Fibroblast of lung (primary cell): ENCODE measurements around the gene GFER. TPM values are rescaled to one million over a fixed set of nuclear protein-coding genes. Genes with fewer than 3 reads are reported as not detected.
A peak's percentile ranks its signal among the peaks of the same experiment; 100 is the strongest.

Source experiments
- DNase-seq, 2 donors: peaks; one replicate each; pipeline versions ENCODE4 v3.0.0 to v3.0.0-alpha.2; 2010; ENCODE audit warnings: low read depth in 2 of 2
- H2AFZ ChIP-seq: 2 replicates; pipeline ENCODE4 v1.5.1; 2012; ENCODE audit warnings: low read length, control low read depth, inconsistent platforms
- H3K27ac ChIP-seq: 2 replicates; pipeline ENCODE4 v1.5.1; 2011; ENCODE audit warnings: low read length, control low read depth; ENCODE audit not compliant: insufficient read depth
- H3K27me3 ChIP-seq: 2 replicates; pipeline ENCODE4 v1.5.1; 2011; ENCODE audit warnings: mild to moderate bottlenecking, low read length; ENCODE audit not compliant: control insufficient read depth, insufficient read depth
- H3K36me3 ChIP-seq: 2 replicates; pipeline ENCODE4 v1.5.1; 2011; ENCODE audit warnings: low read length; ENCODE audit not compliant: control insufficient read depth, insufficient read depth
- H3K4me1 ChIP-seq: 2 replicates; pipeline ENCODE4 v1.5.1; 2011; ENCODE audit warnings: low read length; ENCODE audit not compliant: control insufficient read depth, insufficient read depth; ENCODE audit errors: extremely low read depth
- H3K4me2 ChIP-seq: 2 replicates; pipeline ENCODE4 v1.5.1; 2011; ENCODE audit warnings: low read length, control low read depth; ENCODE audit not compliant: insufficient read depth; ENCODE audit errors: extremely low read depth
- H3K4me3 ChIP-seq, 4 experiments: fragments of 200-600 bp in 1 of 4; sonication (generic) in 1 of 4; replicated peaks in 1 of 4; 2 replicates each; pipeline ENCODE4 v1.5.1; 2011 to 2016; ENCODE audit warnings: low read length in 4 of 4, low read depth in 3 of 4, mild to moderate bottlenecking in 3 of 4, control low read depth in 2 of 4, inconsistent platforms in 1 of 4, mixed read lengths in 1 of 4; ENCODE audit not compliant: insufficient read depth in 1 of 4; ENCODE audit errors: control extremely low read depth in 1 of 4
- H3K79me2 ChIP-seq: 2 replicates; pipeline ENCODE4 v1.5.1; 2012; ENCODE audit warnings: mild to moderate bottlenecking, low read length, inconsistent platforms; ENCODE audit not compliant: control insufficient read depth, insufficient read depth
- H3K9ac ChIP-seq: 2 replicates; pipeline ENCODE4 v1.5.1; 2011; ENCODE audit warnings: mild to moderate bottlenecking, low read length, control low read depth; ENCODE audit not compliant: insufficient read depth
- H3K9me3 ChIP-seq: 2 replicates; pipeline ENCODE4 v1.5.1; 2012; ENCODE audit warnings: low read depth, low read length; ENCODE audit not compliant: control insufficient read depth, insufficient read depth
- H4K20me1 ChIP-seq: 2 replicates; pipeline ENCODE4 v1.5.1; 2011; ENCODE audit warnings: low read length; ENCODE audit not compliant: control insufficient read depth, insufficient read depth; ENCODE audit errors: extremely low read depth
- CTCF ChIP-seq, 2 donors: IDR thresholded peaks in 1 of 2; conservative IDR thresholded peaks in 1 of 2; 1 replicate in 1 of 2; 2 replicates in 1 of 2; pipeline ENCODE4 v1.5.1; 2011 to 2012; ENCODE audit warnings: low read length in 2 of 2, control low read depth in 1 of 2, inconsistent platforms in 1 of 2, low read depth in 1 of 2, mild to moderate bottlenecking in 1 of 2
- EZH2 ChIP-seq: IDR thresholded peaks from 2 replicates; pipeline ENCODE4 v1.5.1; 2012; ENCODE audit warnings: low read length, control low read depth, mild to moderate bottlenecking; ENCODE audit errors: missing control alignments
- polyA plus RNA-seq, 2 donors: library from polyadenylated mRNA; depleted of rRNA in 1 of 2; stranded (reverse) in 1 of 2; unstranded in 1 of 2; fragments of >200 nt; gene quantifications; 2 replicates each; pipeline ENCODE4 v1.2.1, GENCODE V29; 2011 to 2012; ENCODE audit warnings: missing spikeins in 1 of 2
- total RNA-seq: library from RNA; depleted of rRNA; stranded (reverse); fragments of >200 nt; gene quantifications from 2 replicates; pipeline ENCODE4 v1.2.1, GENCODE V29; 2014

Gene GFER
- total and polyA plus RNA-seq, 2 donors (not counting 1 experiment from before 2014, with no cell fraction given), result 7.5 to 13.2 TPM

GRCh38 chr16:1991135-1991551 lies 7.2 kb downstream of the GFER start:
- no peak overlapping the region for H2AFZ ChIP-seq
- H3K36me3 ChIP-seq, result peaks cover 9% of the 10 kb centered on the region
- H3K4me2 ChIP-seq, result peak overlapping the region; percentile 25

DNA sequence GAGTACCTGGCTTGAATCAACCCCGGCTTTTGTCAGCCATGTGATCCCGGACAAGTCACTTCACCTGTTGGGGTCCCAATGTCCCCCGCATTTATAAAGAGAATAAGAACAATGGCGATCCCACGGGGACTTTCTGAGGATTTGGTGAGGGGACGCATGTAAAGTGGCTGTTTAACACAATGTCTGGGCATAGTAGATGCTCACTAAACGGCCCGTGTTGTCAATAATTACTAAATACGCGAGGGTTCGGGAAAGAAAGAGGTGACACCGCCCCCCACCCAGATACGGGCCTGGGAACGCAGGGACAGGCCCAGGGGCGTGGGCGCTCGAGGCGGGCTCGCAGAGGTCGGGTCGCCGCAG lies 7.6 kb downstream of the GFER start:
- H3K4me3 ChIP-seq, result peak overlapping the region in 3 of 4 experiments; percentile 13 to 36 (median 15)
- peak overlapping the region; percentile 68 for H3K4me2 ChIP-seq
- peaks cover 5% of the 10 kb centered on the region for H3K36me3 ChIP-seq
- peaks cover 7% of the 10 kb centered on the region for H3K4me1 ChIP-seq
- H2AFZ ChIP-seq, result peak overlapping the region; percentile 75
- H3K9ac ChIP-seq, result no peak overlapping the region
- no peak overlapping the region for H3K27ac ChIP-seq
- no peaks in the 10 kb centered on the region for H3K79me2 ChIP-seq
- H4K20me1 ChIP-seq, result no peaks in the 10 kb centered on the region
- no peaks in the 10 kb centered on the region for H3K9me3 ChIP-seq
- H3K27me3 ChIP-seq, result peaks cover 21% of the 10 kb centered on the region
- DNase-seq, result no peak
- TF ChIP-seq CTCF (conservative IDR thresholded peaks at IDR 0.05 in 1 of 2, IDR thresholded peaks at IDR 0.05 in 1 of 2; ENCODE audit: low read depth in 1 of 2, low read length in 2 of 2) (no peak), EZH2 (no peak)

More at GRCh38 chr16:1991135-1991551, 7.2 kb downstream of the GFER start:
- peak; percentile 41 for TF ChIP-seq EZH2
- no peak for TF ChIP-seq CTCF (conservative IDR thresholded peaks at IDR 0.05 in 1 of 2, IDR thresholded peaks at IDR 0.05 in 1 of 2; ENCODE audit: low read depth in 1 of 2, low read length in 2 of 2)
- Histone ChIP-seq H3K79me2 (no peaks in the 10 kb centered on the region), H4K20me1 (no peaks in the 10 kb centered on the region), H3K9ac (no peak overlapping the region), H3K4me1 (peaks cover 7% of the 10 kb centered on the region), H3K27ac (no peak overlapping the region), H3K9me3 (no peaks in the 10 kb centered on the region), H3K27me3 (peaks cover 21% of the 10 kb centered on the region), H3K4me3 (no peak overlapping the region)
- no peak for DNase-seq

DNA sequence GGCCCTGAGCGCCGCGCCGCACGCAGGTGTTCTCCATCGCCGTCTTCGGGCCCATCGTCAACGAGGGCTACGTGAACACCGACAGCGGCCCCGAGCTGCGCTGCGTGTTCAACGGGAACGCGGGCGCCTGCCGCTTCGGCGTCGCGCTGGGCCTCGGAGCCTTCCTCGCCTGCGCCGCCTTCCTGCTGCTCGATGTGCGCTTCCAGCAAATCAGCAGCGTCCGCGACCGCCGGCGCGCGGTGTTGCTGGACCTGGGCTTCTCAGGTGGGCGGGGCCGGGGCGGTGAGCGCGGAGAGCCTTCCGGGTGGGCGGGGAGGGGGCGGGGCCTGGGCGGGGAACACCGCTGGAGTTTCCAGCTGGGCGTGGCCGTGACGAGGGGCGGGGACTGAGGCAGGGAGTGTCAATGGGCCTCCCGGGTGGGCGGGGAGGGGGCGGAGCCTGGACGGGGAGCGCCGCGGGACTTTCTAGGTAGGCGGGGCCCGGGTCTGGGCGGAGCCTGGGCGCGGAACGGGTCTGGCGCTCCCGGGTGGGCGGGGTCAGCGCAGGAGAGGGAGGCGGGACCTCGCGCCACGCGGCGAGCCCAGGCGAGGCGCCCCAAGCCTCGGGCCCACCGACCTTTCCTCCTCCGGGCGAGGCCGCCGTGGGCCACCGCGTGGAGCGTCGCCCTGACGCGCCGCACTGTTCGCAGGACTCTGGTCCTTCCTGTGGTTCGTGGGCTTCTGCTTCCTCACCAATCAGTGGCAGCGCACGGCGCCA lies 8.1 kb downstream of the GFER start:
- Histone ChIP-seq H3K9me3 (no peaks in the 10 kb centered on the region), H3K27ac (no peak overlapping the region), H3K36me3 (peaks cover under 1% of the 10 kb centered on the region), H3K9ac (no peak overlapping the region), H3K79me2 (no peaks in the 10 kb centered on the region), H3K4me1 (peaks cover 11% of the 10 kb centered on the region), H2AFZ (peak overlapping the region; percentile 75), H3K4me3 (peak overlapping the region in 3 of 4 experiments; percentile 13 to 36 (median 15)), H3K27me3 (peaks cover 21% of the 10 kb centered on the region), H3K4me2 (peak overlapping the region; percentile 68), H4K20me1 (no peaks in the 10 kb centered on the region)
- DNase-seq, result peak; percentile 81 to 90
- TF ChIP-seq CTCF (conservative IDR thresholded peaks at IDR 0.05 in 1 of 2, IDR thresholded peaks at IDR 0.05 in 1 of 2; ENCODE audit: low read depth in 1 of 2, low read length in 2 of 2), result no peak
- no peak for TF ChIP-seq EZH2
